MV-4-11 (cell line): ENCODE measurements around the gene CATSPERE.
"Not testable (repeated sequence)": the region's sequence is repeated elsewhere in the genome, so short reads cannot be mapped to it uniquely, and the experiment has no call there.

ENCODE experiments used
- DNase-seq: peaks from one replicate; lab custom pipeline; 2025; lab: John Stamatoyannopoulos, UW

Gene CATSPERE

DNA sequence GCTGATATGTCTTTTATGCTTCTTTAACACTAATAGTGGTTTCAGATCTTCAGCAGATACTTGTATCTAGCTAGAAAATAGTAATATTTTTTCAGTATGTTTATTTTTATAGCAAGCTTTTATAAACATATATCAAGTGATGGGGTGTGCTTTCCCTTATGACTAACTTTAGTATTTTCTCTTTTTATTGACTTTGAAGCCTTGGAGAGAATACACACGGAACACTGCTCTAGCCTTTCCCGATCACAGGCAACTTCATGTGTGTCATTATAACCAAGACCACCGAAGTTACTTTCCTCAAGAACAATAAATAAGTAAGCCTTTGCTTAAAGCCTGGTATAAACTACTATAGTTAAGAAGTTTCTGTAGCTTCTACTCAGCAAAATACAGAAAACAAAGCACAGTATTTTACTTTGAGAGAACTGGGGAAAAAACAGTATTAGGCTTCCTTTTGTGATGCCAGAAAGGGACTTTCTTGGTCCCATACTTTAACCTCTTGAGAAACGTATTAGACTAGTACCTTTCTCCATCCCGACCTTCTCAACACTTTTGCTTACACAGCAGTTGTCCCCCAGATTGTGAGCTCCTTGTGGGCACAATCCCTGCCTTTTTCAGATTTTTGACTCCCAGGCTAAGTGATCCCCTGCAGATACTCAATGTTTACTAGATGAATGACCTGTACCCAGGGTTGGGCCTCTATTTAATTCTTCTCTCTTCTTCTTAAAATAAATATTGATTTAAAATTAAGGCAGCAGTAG lies 12.6 kb upstream of the CATSPERE start:
- DNase-seq = no peak

DNA sequence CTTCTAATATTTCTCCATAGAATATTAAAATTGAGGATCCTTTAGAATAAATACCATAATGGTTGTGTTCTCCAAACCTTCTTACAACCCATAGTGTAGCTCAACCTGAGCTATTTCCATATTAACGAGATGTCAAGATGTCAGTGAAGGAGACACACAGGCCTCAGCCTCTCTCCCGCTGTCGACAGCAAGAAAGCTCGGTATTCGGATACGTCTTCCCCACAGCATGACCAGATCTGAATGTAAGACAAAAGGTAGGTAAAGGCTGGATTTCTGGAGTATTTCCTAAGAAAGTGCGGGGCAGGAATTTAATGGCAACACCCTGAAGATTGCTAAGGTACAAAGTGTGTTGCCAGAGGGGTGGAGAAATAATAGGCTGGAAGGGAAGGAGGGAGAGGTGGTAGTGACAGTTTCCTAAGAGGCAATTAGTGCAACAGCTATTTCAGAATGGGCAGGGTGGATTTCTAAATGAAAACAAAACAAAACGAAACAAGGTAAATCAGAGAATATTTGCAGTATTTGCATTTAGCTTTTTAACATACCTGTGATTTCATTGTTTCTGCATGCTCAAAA lies 11.1 kb upstream of the CATSPERE start:
- no peak for DNase-seq

DNA sequence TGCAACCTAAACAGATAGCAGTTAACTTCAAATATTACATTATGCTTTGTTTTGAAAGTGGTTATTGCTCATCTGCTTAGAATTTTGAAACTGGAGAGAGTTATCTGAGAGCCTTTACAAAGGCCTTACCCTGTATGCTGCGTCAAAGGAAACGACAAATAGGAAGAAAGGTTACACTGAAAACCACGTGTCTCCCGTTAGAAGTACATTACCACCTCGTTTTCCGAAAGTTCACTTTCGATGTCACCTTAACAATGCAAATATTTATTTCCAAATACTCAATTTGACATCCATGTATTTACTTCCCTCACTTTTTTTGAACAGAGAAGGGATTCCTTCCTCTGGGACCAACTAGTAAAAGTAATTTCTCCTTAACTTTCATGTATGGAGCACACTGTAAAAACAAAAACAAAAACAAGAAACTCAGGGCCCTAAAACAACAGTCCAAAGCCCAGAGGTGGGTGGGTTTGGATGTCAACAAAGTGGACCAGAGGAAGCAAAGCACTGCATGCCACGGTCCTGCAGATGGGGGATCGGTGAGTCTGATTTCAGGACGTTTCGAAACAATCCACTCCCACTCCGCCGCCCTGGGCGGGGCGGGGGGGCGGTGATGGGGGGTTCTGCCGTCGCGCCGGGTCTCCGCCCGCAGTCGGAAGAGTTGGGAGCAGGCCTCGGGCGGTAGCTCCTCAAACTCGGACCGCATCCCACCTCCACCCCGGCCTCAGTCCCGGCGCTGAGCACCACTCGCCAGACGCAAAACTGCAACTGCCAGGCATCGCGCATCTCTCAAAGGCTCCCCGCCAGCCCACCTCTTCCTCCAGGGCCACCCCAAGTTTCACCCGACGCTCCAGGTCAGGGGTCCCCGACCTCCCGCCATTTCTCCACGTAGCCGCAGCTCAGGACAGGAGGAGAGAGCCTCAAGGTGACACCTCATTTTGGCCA lies 10.2 kb upstream of the CATSPERE start:
- DNase-seq = peak; percentile 38

DNA sequence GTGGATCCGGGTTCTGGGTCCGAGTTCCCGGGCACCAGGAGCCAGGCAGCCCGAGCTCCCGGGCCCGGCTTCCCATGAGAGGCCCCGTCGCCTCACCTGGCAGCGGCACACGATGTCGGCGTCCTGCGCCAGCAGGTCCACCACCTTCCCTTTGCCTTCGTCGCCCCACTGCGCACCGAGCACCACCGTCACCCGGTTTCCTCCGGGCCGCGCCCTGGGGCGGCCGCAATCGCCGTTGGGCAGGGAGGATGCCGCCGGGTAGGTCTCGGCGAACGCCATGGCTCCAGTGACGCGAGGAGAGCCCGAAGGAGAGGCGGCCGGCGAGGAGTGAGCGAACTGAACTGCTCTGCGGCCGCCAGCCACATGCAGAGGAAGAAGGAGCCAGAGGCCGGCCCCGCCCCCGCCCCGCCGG lies 9.5 kb upstream of the CATSPERE start, which contains the start of gene ADSS2:
Gene ADSS2, minus strand, starts transcription at position 371 of the 412 bp plus-strand sequence. Its CDS starts 92 bp downstream, at position 279.
- DNase-seq = no peak

DNA sequence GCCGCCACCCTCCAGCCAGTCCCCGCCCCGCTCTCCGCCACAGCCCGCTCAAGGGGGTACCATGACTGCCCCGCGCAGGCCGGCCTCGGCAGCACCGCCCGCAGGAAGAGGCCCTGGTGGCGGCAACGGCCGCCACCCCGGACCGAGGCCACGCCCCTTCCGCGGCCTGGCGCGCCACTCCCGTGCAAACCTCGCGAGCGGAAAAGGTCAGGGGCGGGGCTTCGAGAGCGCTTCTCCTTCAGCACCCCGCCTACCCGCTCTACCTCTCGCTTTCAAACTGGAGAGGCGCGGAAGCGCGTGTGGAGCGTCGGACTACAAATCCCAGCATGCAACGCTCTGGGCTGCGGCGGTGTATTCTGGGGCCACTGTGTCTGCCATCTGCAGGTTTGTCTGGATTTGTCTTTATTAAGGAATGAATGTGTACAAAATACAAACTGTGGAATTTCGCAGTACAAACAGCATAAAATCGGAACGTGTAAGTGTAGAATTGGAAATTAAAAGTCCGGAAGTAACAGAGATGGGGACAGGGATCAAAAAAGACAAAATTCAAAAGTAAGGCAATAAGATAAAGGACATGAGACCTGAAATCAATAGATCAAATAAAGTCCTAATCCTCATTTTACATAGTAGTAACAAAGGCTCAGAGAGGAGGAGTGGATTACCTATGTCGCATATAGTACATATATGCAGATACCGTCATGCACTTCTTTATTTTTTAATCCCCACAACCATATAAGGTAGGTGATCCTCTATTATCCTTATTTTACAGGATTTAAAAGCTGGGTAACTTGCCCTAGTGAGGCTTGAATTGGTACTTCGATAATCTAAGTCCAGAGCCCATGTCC lies 8.9 kb upstream of the CATSPERE start:
- peak; percentile 99 for DNase-seq

DNA sequence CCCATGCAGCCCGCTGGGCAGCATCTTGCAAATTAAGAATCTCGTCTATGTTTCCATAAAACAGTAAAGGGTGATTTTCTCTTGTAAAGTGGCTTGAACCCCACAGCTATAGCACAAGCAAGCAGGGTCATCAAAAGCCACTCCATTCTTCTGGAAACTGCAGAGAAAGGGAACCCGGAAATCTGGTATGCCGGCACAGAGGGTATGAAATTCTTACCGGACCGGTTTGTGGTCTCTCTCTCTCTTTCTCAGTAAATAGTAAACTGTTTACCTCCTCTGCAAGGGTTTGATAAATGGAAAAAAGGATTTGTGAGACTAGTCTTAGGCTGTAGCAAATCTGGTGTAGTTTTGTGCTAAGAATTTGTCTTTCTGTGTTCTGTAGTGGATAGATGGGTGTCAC lies 6.7 kb upstream of the CATSPERE start:
- no peak for DNase-seq

DNA sequence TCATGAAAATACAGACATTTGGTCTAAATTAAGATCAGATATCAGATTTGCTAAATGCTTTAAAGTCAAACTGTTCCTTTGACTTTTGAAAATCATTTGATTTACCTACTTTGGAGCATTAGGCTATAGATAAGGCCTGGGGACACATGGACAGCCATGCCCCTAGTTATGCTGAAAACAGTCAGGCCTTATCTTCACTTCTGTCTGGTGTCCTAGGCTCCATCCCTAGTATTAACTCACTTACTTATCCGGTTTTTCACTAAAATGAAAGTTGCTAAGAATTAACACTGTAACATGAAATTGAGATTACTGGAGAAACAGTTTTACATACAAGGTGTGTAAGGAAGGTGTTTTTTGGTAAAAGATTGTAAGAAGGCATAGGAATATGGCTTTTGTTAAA lies 4.5 kb upstream of the CATSPERE start:
- no peak for DNase-seq

DNA sequence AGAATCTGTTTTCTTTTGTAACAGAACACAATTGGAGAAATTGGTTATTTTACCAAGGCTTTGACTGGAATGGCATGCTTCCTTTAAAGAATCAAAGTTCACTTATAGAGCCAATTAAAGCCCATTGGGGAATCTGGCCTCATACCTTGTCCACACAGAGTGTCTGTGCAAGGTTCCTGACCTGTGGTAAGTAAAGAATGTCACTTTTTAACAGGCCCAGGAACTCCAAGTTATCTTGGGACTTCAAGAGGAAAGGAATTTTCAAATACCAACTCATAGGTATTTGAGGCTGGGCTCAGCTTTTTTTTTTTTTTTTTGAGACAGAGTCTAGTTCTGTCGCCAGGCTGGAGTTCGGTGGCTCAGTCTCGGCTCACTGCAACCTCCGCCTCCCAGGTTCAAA lies 2.3 kb upstream of the CATSPERE start:
- no peak for DNase-seq

DNA sequence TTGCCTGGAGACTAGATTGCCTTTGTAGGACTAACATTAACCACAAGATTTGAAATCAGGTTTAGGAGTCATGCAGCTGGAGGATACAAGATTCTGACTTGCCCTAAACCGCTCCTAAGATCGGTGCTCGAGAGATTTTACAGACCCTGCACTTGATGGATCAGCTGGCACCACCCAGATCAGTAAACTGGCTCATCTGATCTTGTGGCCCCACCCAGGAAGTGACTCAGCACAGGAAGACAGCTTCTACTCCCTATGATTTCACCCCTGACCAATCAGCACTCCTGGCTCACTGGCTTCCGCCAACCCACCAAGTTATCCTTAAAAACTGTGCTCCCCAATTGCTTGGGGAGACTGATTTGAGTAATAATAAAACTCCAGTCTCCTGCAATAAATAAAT lies 876 bp upstream of the CATSPERE start:
- DNase-seq = peak; percentile 33

DNA sequence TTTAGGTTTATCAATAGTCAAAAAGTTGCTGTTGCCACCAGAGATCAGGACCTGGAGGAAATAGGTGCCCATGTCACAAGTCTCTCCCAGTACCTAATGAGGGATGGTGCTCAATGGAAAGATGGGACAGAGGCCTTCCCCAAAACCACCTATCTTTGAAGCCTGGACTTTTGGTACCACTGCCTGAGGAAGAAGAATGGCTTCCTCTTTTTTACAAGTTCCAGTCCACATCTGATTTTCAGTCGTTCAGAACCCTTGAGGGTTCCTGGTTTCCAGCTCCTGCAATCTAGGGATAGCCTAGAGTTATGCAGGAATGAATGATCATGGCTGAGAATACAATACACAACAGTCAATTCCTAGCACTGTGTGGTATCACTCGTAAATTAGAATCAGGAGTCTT lies 5.7 kb downstream of the CATSPERE start:
- DNase-seq = no peak

DNA sequence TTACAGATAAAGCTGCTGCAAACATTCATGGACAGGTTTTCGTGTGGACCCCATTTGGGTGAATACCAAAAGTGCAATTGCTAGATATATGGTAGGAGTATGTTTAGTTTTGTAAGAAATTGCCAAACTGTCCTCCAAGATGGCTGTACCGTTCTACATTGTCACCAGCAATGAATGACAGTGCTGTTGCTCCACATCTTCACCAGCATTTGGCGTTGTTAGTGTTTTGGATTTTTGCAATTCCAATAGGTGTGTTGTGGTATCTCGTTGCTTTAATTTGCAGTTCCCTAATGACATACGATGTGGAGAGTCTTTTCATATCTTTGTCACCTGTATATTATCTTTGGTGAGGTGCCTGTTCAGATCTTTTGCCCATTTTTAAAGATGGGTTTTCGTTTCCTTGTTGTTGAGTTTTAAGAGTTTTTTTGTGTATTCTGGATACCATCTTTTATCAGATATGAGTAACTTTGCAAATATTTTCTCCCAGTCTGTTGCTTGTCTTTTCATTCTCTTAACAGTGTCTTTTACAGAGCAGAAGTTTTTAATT lies 12.1 kb downstream of the CATSPERE start:
- no peak for DNase-seq

DNA sequence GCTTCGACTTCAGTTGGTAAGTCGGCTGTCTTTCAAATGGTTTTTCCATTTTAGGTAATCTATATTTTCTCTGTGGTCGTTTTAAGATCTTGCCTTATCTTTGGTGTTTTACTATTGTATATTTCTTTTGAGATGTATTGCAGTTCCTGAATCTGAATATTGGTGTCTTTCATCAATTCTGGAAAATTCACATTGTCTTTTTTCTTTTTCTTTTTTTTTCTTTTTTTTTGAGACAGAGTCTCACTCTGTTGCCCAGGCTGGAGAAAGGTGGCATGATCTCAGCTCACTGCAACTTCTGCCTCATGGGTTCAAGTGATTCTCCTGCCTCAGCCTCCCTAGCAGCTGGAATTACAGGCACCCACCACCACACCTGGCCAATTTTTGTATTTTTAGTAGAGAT lies 23.9 kb downstream of the CATSPERE start:
- not testable (repeated sequence) for DNase-seq

DNA sequence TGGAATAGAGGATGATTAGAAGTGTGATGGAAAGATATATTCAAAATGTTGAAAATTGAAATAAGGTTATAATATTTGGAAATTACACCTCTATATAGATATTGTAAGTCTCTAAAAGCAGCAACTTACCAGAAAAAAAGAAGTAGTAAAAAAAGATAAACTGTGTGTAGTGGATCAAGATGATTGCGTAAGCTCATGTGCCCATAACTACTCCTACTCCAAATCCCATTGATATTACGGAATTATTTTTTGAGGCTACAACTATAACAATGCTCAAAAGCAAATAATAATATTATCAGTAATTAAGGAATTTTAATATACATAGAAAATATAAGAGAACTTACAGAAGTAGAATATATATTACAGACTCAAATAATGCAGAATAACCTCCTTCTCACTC lies 33.6 kb downstream of the CATSPERE start:
- DNase-seq = no peak

DNA sequence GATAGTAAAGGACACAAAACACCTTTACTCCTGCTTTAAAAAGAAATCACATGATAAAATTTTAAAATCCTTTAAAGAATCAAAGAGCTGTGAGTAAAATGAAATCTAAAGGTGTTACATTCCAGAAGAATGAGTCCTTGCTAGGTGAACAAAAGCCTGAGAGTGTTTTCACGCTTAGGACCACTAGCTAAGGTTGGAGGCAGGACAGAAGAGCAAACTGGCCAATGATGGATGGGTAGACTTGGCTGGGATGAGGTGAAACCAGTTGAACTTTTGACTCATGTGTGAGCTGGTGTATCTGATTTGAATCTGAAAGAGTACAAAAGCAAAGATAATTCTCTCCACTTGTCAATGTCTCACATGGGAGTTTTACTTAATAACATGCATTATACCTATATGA lies 35.1 kb downstream of the CATSPERE start:
- no peak for DNase-seq

DNA sequence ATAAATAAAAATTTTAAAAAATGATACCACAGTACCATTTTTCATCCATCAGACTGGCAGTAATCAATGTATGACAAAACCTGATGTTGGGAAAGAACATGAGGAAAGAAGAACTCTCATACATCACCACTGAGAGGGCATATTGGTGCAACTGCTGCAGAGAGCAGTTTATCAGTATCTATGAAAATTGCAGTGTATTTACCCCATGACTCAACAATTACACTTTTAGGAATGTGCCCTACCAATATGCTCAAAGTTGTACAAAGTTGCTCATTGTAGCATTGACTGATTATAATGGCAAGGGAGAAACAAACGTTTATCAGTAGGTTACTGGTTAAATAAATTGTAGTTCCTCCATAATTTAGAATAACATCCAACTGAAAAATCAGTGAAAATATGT lies 36.7 kb downstream of the CATSPERE start:
- no peak for DNase-seq

DNA sequence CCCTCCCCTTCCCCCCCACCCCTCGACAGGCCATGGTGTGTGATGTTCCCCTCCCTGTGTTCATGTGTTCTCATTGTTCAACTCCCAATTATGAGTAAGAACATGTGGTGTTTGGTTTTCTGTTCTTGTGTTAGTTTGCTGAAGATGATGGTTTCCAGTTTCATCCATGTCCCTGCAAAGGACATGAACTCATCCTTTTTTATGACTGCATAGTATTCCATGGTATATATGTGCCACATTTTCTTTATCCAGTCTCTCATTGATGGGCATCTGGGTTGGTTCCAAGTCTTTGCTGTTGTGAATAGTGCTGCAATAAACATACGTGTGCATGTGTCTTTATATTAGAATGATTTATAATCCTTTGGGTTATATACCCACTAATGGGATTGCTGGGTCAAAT lies 38.4 kb downstream of the CATSPERE start:
- not testable (repeated sequence) for DNase-seq

DNA sequence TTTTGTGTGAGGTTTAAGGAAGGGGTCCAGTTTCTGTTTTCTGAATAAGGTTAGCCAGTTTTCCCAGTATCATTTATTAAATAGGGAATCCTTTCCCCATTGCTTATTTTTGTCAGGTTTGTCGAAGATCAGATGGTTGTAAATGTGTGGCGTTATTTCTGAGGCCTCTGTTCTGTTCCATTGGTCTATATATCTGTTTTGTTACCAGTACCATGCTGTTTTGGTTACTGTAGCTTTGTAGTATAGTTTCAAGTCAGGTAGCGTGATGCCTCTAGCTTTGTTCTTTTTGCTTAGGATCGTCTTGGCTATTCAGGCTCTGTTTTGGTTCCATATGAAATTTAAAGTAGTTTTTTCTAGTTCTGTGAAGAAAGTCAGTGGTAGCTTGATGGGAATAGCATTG lies 39.4 kb downstream of the CATSPERE start:
- not testable (repeated sequence) for DNase-seq

DNA sequence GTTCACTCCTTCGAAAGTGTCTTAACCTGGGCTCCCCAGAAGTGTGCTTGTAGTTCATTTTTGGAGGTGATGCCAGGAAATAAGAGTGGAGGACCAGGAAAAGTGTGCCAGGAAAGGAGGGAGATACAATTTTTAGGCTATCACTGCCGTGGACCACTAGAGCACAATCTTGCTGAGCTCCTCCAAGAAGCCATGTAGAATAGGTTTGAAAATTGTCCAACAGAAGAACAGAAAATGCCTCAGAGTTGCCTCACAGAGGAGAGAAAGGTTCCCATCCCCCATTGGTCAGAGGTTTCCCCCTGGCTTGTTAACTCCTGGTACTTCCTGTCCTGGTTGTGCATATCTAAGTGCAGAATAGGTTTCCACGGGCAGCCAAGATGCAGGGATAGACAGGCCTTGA lies 41.6 kb downstream of the CATSPERE start:
- no peak for DNase-seq

DNA sequence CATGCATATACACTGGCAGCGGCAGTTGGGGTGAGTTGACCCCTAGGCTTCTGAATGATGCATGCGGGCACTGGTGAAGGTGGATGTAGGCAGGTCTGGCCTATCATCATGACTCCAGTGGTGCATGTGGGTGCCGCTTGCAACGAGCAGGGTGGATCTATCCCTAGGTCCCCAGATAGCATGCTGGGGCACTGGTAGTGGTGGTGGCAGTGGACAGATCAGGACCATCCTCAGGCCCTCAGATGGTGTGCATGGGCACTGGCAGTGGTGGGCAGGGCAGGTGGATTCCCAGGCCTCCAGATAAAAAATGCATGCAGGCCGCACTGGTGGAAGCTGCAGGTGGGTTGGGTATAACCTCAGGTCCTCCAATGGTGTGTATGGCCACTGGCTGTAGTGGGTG lies 52.4 kb downstream of the CATSPERE start:
- no peak for DNase-seq

DNA sequence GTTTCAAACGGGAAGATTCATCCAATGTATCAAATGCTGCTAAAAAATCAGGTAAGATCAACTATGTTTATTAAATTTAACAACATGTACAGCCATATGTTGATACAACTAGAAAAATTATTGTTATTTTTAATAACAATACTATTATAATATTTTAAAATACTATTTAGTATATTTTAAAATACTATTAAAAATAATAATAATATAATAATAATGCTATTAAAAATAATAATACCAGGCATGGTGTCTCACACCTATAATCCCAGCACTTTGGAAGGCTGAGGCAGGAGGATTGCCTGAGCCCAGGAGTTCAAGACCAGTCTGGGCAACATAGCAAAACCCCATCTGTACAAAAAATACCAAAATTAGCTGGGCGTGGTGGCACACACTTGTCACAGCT lies 54.6 kb downstream of the CATSPERE start:
- no peak for DNase-seq

DNA sequence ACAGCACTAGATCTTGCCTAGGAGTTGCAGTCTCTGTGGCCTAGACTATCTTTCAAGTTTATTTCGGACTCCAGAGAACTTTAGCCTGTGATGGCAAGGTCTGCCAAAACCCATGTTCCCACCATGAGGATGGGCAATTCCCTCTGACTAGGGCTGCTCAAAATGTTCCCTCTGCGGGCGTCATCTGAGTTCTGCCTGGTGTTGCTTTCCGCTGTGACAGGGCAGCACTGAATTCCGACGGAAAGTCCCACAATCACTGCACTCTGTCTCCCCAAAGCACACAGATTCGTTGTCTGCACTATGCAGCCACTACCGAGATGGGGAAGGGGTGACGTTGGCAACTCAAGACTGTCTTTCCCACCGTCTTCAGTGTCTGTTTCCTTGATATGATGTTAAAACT lies 75.2 kb downstream of the CATSPERE start:
- DNase-seq = no peak

DNA sequence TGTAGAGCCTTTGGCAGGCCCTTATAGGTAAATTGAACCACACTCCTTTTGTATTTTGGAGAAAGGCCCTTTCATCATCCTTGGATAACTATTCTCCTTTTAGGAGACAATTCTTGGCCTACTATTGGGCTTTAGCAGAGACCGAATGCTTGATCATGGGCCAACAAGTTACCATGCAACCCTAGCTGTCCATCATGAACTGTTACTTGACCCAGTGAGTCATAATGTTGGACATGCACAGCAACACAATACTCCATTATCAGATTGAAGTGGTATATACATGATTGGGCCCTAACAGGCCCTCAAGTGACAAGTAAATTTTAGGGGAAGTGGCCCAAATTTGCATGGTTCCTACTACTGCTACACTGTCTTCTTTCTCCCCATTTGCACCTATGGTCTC lies 84.4 kb downstream of the CATSPERE start:
- no peak for DNase-seq
